ENCODE measurements around the gene STOML1.

- TF ChIP-seq CTCF (IDR thresholded peaks at IDR 0.05) = no peak
- no peak for TF ChIP-seq POLR2AphosphoS5 (IDR thresholded peaks at IDR 0.05; ENCODE audit: low read depth, low read length)
- TF ChIP-seq SIN3A (IDR thresholded peaks at IDR 0.05; ENCODE audit: borderline replicate concordance, insufficient read depth, low read depth, low read length) = no peak
- TF ChIP-seq REST (IDR thresholded peaks at IDR 0.05; ENCODE audit: insufficient read depth in 1 of 2, low read depth in 2 of 2, low read length in 1 of 2) = no peak
These were observed 41.6 kb downstream of the STOML1 start for GRCh38 chr15:73950479-73950830.

Measured in Panc1 (cell line).